Memory B cell (primary cell): ENCODE results near the gene OR13C5.

Source experiments
- ATAC-seq: fragments of 150-1000 bp; cut with Tn5 transposase; 2 replicates; pipeline ENCODE4 v1.10.0; 2021; ENCODE audit warnings: low read depth, mild to moderate bottlenecking, moderate library complexity
- DNase-seq, 2 donors: peaks; one replicate each; pipeline ENCODE4 v3.0.0; 2022; ENCODE audit warnings: low spot score in 2 of 2
- H3K27ac Mint-ChIP-seq: one replicate; pipeline ENCODE4 v1.8.0; 2022; ENCODE audit warnings: mild to moderate bottlenecking, moderate library complexity, mixed read lengths
- H3K27me3 Mint-ChIP-seq: one replicate; pipeline ENCODE4 v1.8.0; 2022; ENCODE audit warnings: mixed read lengths
- H3K36me3 Mint-ChIP-seq: one replicate; pipeline ENCODE4 v1.8.0; 2022; ENCODE audit warnings: mild to moderate bottlenecking, mixed read lengths
- H3K4me1 Mint-ChIP-seq: one replicate; pipeline ENCODE4 v1.8.0; 2022; ENCODE audit warnings: mixed read lengths
- H3K4me3 Mint-ChIP-seq: one replicate; pipeline ENCODE4 v1.8.0; 2022; ENCODE audit warnings: mild to moderate bottlenecking, moderate library complexity, mixed read lengths
- H3K9me3 Mint-ChIP-seq: one replicate; pipeline ENCODE4 v1.8.0; 2022; ENCODE audit warnings: mixed read lengths

Gene OR13C5

DNA sequence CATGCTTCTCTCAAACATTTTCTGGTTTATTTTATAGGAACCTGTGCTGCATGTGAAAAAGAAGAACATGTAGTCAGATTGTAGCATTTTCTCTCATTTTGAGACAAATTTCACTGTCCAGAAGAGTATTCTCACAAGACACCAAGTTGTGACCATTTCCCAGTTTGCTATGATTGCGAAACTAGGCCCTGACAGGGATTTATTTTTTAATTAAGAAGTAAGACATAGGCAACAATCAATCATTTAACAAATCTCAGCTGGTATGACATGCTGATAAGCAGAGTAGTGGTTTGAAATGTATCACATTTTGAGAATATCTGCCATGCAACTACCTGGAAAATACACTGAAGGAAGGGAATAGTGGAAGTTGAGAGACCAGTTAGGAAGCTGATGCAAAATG, 18.7 kb downstream of the OR13C5 start:
- DNase-seq (no peak), ATAC-seq (no peak)
- H3K9me3 Mint-ChIP-seq = no peaks in the 10 kb centered on the region
- peaks cover 2% of the 10 kb centered on the region for H3K27me3 Mint-ChIP-seq
- no peaks in the 10 kb centered on the region for H3K4me1 Mint-ChIP-seq
- H3K27ac Mint-ChIP-seq = no peak overlapping the region
- H3K4me3 Mint-ChIP-seq = no peak overlapping the region
- H3K36me3 Mint-ChIP-seq = no peaks in the 10 kb centered on the region

DNA sequence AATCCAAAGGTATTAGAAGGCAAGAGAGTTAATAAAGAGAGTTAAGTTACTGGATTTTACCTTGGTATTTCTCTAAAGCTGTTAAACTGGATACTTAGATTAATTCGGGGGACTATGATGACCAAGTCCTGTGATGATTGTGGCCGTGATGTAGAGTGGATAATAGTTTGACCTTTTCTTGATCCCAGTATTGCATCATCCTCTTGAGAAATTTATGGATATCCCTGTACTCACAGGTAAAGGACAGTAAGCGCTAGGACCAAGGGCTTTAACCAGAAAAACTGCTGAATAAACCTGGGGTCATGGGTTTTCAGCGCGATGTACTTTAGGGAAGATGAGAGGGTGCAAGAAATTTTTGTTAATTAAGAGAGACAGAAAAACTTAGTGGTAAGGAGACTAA, 21.9 kb downstream of the OR13C5 start:
- H3K27ac Mint-ChIP-seq = no peak overlapping the region
- H3K27me3 Mint-ChIP-seq = peaks cover 2% of the 10 kb centered on the region
- peaks cover 5% of the 10 kb centered on the region for H3K9me3 Mint-ChIP-seq
- no peaks in the 10 kb centered on the region for H3K36me3 Mint-ChIP-seq
- DNase-seq (no peak), ATAC-seq (no peak)
- H3K4me1 Mint-ChIP-seq = no peaks in the 10 kb centered on the region
- no peak overlapping the region for H3K4me3 Mint-ChIP-seq

DNA sequence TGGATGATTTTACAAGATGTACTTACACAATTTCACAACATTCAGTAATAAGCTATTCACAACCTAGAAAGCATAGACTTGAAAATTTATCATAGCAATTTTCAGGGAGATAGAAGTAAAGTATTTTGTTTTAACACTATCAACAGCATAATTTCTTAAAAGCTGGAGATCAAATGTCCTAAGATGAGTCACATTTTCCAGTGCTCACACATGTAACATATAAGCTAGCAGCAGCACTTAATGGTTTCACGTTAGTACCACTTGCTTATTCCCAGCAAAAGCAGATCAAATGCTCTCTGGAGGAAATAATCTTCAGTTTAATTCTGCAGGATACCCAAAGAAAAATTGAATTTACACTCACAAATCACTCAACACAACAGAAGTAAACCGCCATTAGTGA, 23.8 kb downstream of the OR13C5 start:
- Mint-ChIP-seq H3K4me3 (no peak overlapping the region), H3K9me3 (peaks cover 5% of the 10 kb centered on the region), H3K4me1 (no peaks in the 10 kb centered on the region), H3K36me3 (no peaks in the 10 kb centered on the region), H3K27me3 (no peaks in the 10 kb centered on the region), H3K27ac (no peak overlapping the region)
- DNase-seq (no peak), ATAC-seq (no peak)

DNA sequence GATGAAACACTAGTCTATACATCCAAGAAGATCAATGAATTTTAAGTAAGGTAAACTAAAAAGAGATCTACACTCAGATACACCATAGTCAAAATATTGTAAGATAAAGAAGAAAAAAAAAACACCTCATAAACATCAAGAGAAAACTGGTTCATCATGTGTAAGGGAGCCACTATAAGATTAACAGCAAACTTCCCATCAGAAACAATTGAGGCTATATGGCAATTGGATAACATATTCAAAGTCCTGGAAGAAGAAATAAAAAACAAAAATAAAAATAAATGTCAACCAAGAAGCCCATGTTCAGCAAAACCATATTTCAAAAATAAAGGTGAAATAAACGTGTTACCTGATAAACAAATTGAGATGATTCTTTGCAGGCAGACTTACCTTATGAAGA, 26.6 kb downstream of the OR13C5 start:
- DNase-seq (no peak), ATAC-seq (no peak)
- peaks cover 5% of the 10 kb centered on the region for H3K9me3 Mint-ChIP-seq
- no peak overlapping the region for H3K27ac Mint-ChIP-seq
- H3K27me3 Mint-ChIP-seq = no peaks in the 10 kb centered on the region
- H3K36me3 Mint-ChIP-seq = no peaks in the 10 kb centered on the region
- H3K4me1 Mint-ChIP-seq = no peaks in the 10 kb centered on the region
- H3K4me3 Mint-ChIP-seq = no peak overlapping the region

DNA sequence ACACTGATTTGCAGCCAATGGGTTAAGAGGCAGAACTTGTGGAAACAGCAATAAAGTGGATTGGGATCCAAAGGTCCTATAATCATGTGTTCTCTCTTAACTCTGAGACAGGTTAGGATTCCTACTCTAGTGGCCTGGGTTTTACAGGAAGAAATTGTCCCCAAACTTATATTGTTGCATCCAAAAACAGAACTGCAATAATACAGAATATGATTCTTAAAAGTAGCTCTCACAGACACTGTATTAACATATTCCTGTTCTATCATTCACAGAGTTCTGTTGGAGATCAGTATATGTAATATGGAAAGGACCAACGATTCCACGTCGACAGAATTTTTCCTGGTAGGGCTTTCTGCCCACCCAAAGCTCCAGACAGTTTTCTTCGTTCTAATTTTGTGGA, 30.3 kb downstream of the OR13C5 start, which contains the start of gene OR13C8:
Gene OR13C8, plus strand, starts transcription at position 301 of the 400 bp plus-strand sequence. Its CDS starts 0 bp downstream, at position 301.
- no peak within 1 kb of the TSS for H3K4me3 Mint-ChIP-seq
- no peaks in the 10 kb centered on the region for H3K4me1 Mint-ChIP-seq
- H3K9me3 Mint-ChIP-seq = peaks cover 5% of the 10 kb centered on the region
- no peak for DNase-seq
- H3K27me3 Mint-ChIP-seq = no peaks in the 10 kb centered on the region
- no peak within 1 kb of the TSS for H3K27ac Mint-ChIP-seq
- no peak for ATAC-seq
- H3K36me3 Mint-ChIP-seq = no peaks in the 10 kb centered on the region

DNA sequence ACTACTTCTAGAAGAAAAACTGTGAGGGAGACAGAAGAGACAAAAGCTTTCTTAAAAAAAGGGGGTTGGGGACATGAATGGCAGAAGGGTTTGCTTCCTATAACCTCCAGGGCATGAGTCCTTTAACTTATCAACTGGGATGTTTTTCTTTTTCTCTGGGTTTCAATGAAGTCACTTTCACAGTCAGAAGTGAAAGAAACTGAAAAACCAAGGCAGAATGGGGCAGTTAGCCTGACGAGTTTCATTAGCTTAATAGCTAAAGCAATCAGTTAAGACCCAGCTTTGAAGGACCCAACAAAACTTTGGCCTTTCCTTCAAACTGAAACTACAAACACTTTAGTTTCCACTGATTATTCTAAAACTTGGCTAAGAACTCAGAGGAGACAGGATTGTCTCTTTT, 34.9 kb downstream of the OR13C5 start:
- no peaks in the 10 kb centered on the region for H3K9me3 Mint-ChIP-seq
- no peaks in the 10 kb centered on the region for H3K36me3 Mint-ChIP-seq
- H3K4me3 Mint-ChIP-seq = no peak overlapping the region
- DNase-seq (no peak), ATAC-seq (no peak)
- H3K27me3 Mint-ChIP-seq = no peaks in the 10 kb centered on the region
- no peak overlapping the region for H3K27ac Mint-ChIP-seq
- H3K4me1 Mint-ChIP-seq = no peaks in the 10 kb centered on the region

DNA sequence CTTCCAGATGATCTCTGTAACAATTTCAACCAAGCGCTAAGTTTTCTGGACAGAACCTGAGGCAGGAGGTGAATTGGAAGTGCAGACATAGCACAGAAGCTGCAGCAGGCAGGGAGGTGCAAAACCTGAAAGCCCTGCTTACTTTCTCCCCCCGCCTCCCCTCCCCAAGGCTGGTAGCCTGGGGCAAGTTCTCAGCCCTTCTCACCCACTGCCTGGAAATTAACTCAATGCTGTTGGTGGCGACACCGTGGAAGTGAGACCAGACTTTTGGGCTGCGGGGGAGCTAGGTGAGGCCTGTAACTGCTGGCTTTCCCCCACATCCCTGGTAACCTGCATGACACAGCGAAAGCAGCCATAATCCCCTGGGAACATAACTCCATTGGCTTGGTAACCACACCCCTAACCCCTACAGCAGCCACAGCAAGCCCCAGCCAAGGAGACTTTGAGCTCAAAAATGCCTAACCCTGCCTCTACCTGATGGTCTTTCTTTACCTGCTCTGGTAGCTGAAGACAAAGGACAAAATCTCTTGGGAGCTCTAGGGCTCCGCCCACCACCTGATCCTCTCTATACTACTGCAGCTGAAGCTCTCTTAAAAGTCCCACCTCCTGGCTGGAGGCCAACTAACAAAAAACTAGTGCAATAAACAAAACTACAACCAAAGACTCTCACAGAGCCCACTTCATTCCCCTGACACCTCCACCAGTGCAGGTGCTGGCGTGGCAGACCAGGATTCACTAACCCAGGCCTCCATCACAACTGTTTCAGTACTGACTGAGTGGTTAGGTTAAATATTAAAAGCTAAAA, 42.2 kb downstream of the OR13C5 start:
- H3K4me1 Mint-ChIP-seq = no peaks in the 10 kb centered on the region
- H3K9me3 Mint-ChIP-seq = no peaks in the 10 kb centered on the region
- no peak overlapping the region for H3K27ac Mint-ChIP-seq
- DNase-seq = no peak
- H3K27me3 Mint-ChIP-seq = no peaks in the 10 kb centered on the region
- no peak for ATAC-seq
- no peaks in the 10 kb centered on the region for H3K36me3 Mint-ChIP-seq
- H3K4me3 Mint-ChIP-seq = no peak overlapping the region

DNA sequence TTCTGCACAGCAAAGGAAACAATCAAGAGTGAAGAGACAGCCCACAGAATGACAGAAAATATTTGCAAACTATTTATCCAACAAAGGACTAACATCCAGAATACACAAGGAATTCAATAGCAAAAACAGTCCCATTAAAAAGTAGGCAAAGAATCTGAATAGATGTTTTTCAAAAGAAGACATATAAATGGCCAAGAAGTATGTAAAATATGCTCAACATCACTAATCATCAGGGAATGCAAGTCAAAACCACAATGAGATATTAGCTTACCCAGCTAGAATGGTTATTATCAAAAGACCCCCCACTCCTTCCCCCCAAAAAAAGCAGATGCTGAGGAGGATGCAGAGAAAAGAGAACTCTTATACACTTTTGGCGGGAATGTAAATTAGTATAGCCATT, 43.7 kb downstream of the OR13C5 start:
- H3K9me3 Mint-ChIP-seq = no peaks in the 10 kb centered on the region
- DNase-seq (no peak), ATAC-seq (no peak)
- no peak overlapping the region for H3K4me3 Mint-ChIP-seq
- H3K36me3 Mint-ChIP-seq = no peaks in the 10 kb centered on the region
- H3K27ac Mint-ChIP-seq = no peak overlapping the region
- H3K27me3 Mint-ChIP-seq = no peaks in the 10 kb centered on the region
- H3K4me1 Mint-ChIP-seq = no peaks in the 10 kb centered on the region

DNA sequence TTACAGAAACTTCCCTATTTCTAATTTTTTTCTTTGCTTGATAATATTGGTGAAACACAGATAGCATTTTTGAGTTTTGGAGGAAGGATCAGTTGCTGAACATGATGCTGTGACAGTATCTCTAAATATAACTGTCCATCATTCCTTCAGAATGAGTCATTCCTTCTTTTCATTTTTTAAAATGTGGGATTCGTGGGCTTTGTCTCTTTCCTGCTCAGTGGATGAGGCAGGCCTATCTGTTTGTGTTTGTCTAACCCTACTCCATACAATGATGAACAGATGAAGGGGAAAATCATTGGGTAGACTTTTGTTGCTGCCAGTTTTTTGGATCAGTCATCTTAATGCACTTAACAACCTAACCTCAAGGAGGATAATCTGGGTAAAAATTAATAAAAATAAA, 46.0 kb downstream of the OR13C5 start:
- Mint-ChIP-seq H3K27ac (no peak overlapping the region), H3K36me3 (no peaks in the 10 kb centered on the region), H3K9me3 (no peaks in the 10 kb centered on the region), H3K4me3 (no peak overlapping the region), H3K4me1 (no peaks in the 10 kb centered on the region), H3K27me3 (no peaks in the 10 kb centered on the region)
- no peak for ATAC-seq
- no peak for DNase-seq
